ENCODE data around the gene NPIPB8.
"Not testable (repeated sequence)": the region's sequence is repeated elsewhere in the genome, so short reads cannot be mapped to it uniquely, and the experiment has no call there.

The NPIPB8 gene

DNA sequence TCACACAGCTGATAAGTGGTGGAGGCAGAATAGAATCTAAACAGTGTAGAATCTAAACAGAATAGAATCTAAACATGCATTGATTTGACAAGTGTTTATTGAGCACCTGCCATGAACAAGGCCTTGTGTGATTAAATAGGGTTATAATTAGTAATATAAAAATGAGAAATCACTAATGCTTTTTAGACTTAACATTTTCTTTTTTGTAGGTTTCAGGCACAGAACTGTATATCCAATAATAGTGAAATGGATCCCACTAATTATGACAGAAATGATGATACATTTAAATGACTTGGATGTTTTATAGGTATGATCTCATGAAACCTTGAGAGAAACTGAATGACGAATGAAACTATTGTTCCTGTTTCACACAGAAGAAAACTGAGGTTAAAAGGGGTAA is at the start of gene NPIPB8:
Gene NPIPB8, plus strand, starts transcription at position 301 of the 400 bp plus-strand sequence. CDS start 296 bp downstream, outside the sequence.
- H3K27ac ChIP-seq (ENCODE audit: extremely low read depth, low read depth, low read length); H3K9me3 ChIP-seq (ENCODE audit: control insufficient read depth, insufficient read depth, low read depth, low read length); H3K36me3 ChIP-seq (ENCODE audit: control insufficient read depth in 2 of 2, insufficient read depth in 1 of 2, low read length in 2 of 2); H3K4me3 ChIP-seq (ENCODE audit: low read depth, low read length); POLR2A ChIA-PET; H3K4me1 ChIP-seq (ENCODE audit: control insufficient read depth, insufficient read depth, low read length); CTCF ChIA-PET: not testable (repeated sequence)
- 0 out of 2 replicates have a peak, but pooled peaks have one; percentile 22 for TF ChIP-seq SP7 (tag by site-specific recombination; IDR thresholded peaks at IDR 0.05)
- TF ChIP-seq ZNF664 (tag by site-specific recombination; IDR thresholded peaks at IDR 0.05): 0 out of 2 replicates have a peak, but pooled peaks have one; percentile 13

DNA sequence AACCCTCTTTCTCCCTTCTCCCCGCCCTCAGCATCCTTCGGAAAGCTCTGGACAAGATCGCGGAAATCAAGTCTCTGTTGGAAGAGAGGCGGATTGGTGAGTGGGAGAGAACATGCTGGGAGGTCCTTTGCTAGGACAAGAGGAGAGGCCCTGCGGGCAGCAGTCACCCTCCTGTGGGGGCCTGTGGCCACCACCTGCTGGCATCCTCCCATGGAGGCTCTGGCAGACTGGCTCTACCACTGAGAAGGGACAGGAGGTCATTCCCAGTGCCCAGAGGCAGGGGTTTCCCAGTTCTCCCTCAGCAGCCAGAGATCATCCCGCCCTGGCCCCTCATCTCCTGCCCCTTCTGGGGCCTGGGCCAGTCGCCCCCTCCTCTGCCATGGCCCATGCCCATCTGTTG is 48.8 kb upstream of the NPIPB8 start:
- CTCF ChIA-PET: no interaction called here
- Histone ChIP-seq H3K9me3 (ENCODE audit: control insufficient read depth, insufficient read depth, low read depth, low read length) (no peaks in the 10 kb centered on the region), H3K4me1 (ENCODE audit: control insufficient read depth, insufficient read depth, low read length) (no peaks in the 10 kb centered on the region), H3K27ac (ENCODE audit: extremely low read depth, low read depth, low read length) (no peak overlapping the region), H3K4me3 (ENCODE audit: low read depth, low read length) (no peak overlapping the region), H3K36me3 (ENCODE audit: control insufficient read depth in 2 of 2, insufficient read depth in 1 of 2, low read length in 2 of 2) (peaks cover 0 to 38% of the 10 kb centered on the region in 2 experiments; a peak in 2 of 3 replicates)
- peak; percentile 87 for TF ChIP-seq ZIC2 (tag by site-specific recombination; IDR thresholded peaks at IDR 0.05)
- TF ChIP-seq, protein P1, sequence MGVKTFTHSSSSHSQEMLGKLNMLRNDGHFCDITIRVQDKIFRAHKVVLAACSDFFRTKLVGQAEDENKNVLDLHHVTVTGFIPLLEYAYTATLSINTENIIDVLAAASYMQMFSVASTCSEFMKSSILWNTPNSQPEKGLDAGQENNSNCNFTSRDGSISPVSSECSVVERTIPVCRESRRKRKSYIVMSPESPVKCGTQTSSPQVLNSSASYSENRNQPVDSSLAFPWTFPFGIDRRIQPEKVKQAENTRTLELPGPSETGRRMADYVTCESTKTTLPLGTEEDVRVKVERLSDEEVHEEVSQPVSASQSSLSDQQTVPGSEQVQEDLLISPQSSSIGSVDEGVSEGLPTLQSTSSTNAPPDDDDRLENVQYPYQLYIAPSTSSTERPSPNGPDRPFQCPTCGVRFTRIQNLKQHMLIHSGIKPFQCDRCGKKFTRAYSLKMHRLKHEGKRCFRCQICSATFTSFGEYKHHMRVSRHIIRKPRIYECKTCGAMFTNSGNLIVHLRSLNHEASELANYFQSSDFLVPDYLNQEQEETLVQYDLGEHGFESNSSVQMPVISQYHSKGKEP (tag by site-specific recombination; IDR thresholded peaks at IDR 0.05): no peak
- no peak for TF ChIP-seq ZNF223 (tag by site-specific recombination; IDR thresholded peaks at IDR 0.05)
- no peak for TF ChIP-seq ZFP41 (tag by site-specific recombination; IDR thresholded peaks at IDR 0.05; ENCODE audit: borderline replicate concordance)
- no peak for TF ChIP-seq GLI2 (tag by site-specific recombination; IDR thresholded peaks at IDR 0.05; ENCODE audit: borderline replicate concordance, low read depth)
- TF ChIP-seq GLIS1 (tag by site-specific recombination; IDR thresholded peaks at IDR 0.05): peak; percentile 57
- no peak for TF ChIP-seq ZNF274 (IDR thresholded peaks at IDR 0.05; ENCODE audit: low read length)
- no peak for TF ChIP-seq ZNF274 (tag by site-specific recombination; IDR thresholded peaks at IDR 0.05; ENCODE audit: borderline replicate concordance)
- POLR2A ChIA-PET: no interaction called here

DNA sequence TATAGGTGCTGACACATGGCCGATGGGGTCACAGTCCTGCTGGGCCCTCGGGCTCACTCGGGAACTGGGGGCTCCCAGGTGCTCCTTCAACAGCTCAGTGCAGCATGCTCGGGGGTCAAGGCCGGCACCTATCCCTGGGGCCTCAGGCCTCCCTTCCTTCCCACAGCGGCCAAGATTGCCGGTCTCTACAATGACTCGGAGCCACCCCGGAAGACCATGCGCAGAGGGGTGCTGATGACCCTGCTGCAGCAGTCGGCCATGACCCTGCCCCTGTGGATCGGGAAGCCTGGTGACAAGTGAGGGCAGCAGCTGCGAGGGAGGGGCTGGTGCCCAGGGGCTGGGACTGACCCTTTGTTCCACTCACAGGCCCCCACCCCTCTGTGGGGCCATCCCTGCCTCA is 47.9 kb upstream of the NPIPB8 start:
- no peaks in the 10 kb centered on the region for H3K9me3 ChIP-seq (ENCODE audit: control insufficient read depth, insufficient read depth, low read depth, low read length)
- H3K27ac ChIP-seq (ENCODE audit: extremely low read depth, low read depth, low read length): no peak overlapping the region
- H3K4me3 ChIP-seq (ENCODE audit: low read depth, low read length): no peak overlapping the region
- peaks cover 0 to 38% of the 10 kb centered on the region in 2 experiments; a peak in 2 of 3 replicates for H3K36me3 ChIP-seq (ENCODE audit: control insufficient read depth in 2 of 2, insufficient read depth in 1 of 2, low read length in 2 of 2)
- no peak for TF ChIP-seq ZBTB49 (tag by site-specific recombination; IDR thresholded peaks at IDR 0.05; ENCODE audit: low read depth)
- TF ChIP-seq WT1 (tag by site-specific recombination; IDR thresholded peaks at IDR 0.05): no peak
- TF ChIP-seq ZNF214 (tag by site-specific recombination; IDR thresholded peaks at IDR 0.05; ENCODE audit: borderline replicate concordance): no peak
- no peak for TF ChIP-seq ZSCAN16 (tag by site-specific recombination; IDR thresholded peaks at IDR 0.05)
- TF ChIP-seq ZNF530 (tag by site-specific recombination; IDR thresholded peaks at IDR 0.05; ENCODE audit: low read depth): no peak
- POLR2A ChIA-PET: no interaction called here
- CTCF ChIA-PET: no interaction called here
- no peaks in the 10 kb centered on the region for H3K4me1 ChIP-seq (ENCODE audit: control insufficient read depth, insufficient read depth, low read length)
